Upper lobe of left lung (tissue), 6 donors: ENCODE measurements around the gene DPYD. TPM values are rescaled to one million over a fixed set of nuclear protein-coding genes. Genes with fewer than 3 reads are reported as not detected.

ENCODE experiments used
- ATAC-seq, 2 donors: fragments of 200-7000 bp; cut with Tn5 transposase; one replicate each; pipeline ENCODE4 v1.9.1; 2022; ENCODE audit warnings: mild to moderate bottlenecking in 2 of 2, moderate library complexity in 2 of 2; ENCODE audit not compliant: low FRiP score in 2 of 2
- DNase-seq, 2 donors: peaks; one replicate each; pipeline ENCODE4 v3.0.0-alpha.2; 2019 to 2020
- H3K27ac ChIP-seq, 4 donors: fragments of 200-600 bp; sonication (generic); one replicate each; pipeline ENCODE4 v1.5.1; 2016 to 2019
- H3K27me3 ChIP-seq, 4 donors: fragments of 200-600 bp; sonication (generic); one replicate each; pipeline ENCODE4 v1.5.1; 2017 to 2019
- H3K36me3 ChIP-seq, 4 donors: fragments of 200-600 bp; sonication (generic); one replicate each; pipeline ENCODE4 v1.5.1; 2016 to 2019
- H3K4me1 ChIP-seq, 4 donors: fragments of 200-600 bp; sonication (generic); one replicate each; pipeline ENCODE4 v1.5.1; 2018 to 2019
- H3K4me3 ChIP-seq, 4 donors: fragments of 200-600 bp; sonication (generic); one replicate each; pipeline ENCODE4 v1.5.1; 2017 to 2019; ENCODE audit warnings: mild to moderate bottlenecking in 2 of 4, moderate library complexity in 1 of 4
- H3K9me3 ChIP-seq, 4 donors: fragments of 200-600 bp; sonication (generic); one replicate each; pipeline ENCODE4 v1.5.1; 2018 to 2019
- EP300 ChIP-seq, 4 donors: sonication (generic); formaldehyde crosslinking; IDR thresholded peaks; one replicate each; pipeline ENCODE4 v1.5.1; 2017; ENCODE audit warnings: antibody characterized with exemption in 4 of 4, control low read depth in 2 of 4
- POLR2A ChIP-seq, 4 donors: fragments of 450-650 bp; IDR thresholded peaks; one replicate each; pipeline ENCODE4 v1.5.1; 2016 to 2017; ENCODE audit warnings: antibody characterized with exemption in 4 of 4, mild to moderate bottlenecking in 2 of 4
- POLR2AphosphoS5 ChIP-seq, 2 donors: sonication (generic); formaldehyde crosslinking; IDR thresholded peaks; one replicate each; pipeline ENCODE4 v1.5.1; 2017; ENCODE audit warnings: antibody characterized with exemption in 2 of 2
- WGBS, 2 donors: methylation state at CpG; one replicate each; pipeline ENCODE4 v1.1.5; 2017 to 2018; 5-methylcytosine and 5-hydroxymethylcytosine counted together
- total RNA-seq, 6 donors: library from RNA; depleted of rRNA in 4 of 6; stranded (reverse); fragments of >200 nt in 4 of 6; gene quantifications; one replicate each; pipeline versions ENCODE4 v1.1.0 to v1.2.1, GENCODE V29; 2016 to 2021
- TF ChIP-seq, protein P1 (sequence below), 6 experiments: fragments of 450-650 bp in 4 of 6; fragments of 200-600 bp in 2 of 6; sonication (generic) in 2 of 6; IDR thresholded peaks; one replicate each; pipeline ENCODE4 v1.5.1; 2016 to 2019; ENCODE audit warnings: antibody characterized with exemption in 6 of 6
- donor health status: DM: no; HTN: no; CAD: no; lungs with moderate emphysema.
- donor health status: DM: no; HTN: yes; CAD: no; lungs with severe emphysema.

The DPYD gene
- total RNA-seq, 6 donors from 2014 or later: 60.9 to 106 (median 79.7) TPM

DNA sequence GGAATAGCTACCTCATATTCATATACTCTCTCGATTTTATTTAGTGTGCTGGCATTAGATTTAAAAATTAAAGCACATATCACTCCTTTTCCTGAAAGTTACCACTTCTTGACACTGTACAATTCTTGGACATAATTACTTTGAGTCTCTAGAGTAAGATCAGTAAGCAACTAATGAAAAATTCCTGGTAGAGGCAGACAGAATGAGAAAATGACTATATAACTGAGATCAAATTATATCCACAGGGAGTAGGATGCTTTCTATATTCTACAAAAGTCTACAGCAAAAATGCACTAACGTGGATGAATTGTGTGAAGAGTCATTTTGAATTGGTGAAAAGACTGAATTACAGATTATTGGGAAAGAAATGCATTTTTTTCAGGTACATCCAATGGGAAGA, 753.6 kb downstream of the DPYD start:
- ATAC-seq (no peak), DNase-seq (no peak)
- H3K36me3 ChIP-seq: no peaks in the 10 kb centered on the region
- TF ChIP-seq POLR2A (IDR thresholded peaks at IDR 0.05) (no peak), POLR2AphosphoS5 (IDR thresholded peaks at IDR 0.05) (no peak), EP300 (IDR thresholded peaks at IDR 0.05) (no peak)
- TF ChIP-seq, protein P1, sequence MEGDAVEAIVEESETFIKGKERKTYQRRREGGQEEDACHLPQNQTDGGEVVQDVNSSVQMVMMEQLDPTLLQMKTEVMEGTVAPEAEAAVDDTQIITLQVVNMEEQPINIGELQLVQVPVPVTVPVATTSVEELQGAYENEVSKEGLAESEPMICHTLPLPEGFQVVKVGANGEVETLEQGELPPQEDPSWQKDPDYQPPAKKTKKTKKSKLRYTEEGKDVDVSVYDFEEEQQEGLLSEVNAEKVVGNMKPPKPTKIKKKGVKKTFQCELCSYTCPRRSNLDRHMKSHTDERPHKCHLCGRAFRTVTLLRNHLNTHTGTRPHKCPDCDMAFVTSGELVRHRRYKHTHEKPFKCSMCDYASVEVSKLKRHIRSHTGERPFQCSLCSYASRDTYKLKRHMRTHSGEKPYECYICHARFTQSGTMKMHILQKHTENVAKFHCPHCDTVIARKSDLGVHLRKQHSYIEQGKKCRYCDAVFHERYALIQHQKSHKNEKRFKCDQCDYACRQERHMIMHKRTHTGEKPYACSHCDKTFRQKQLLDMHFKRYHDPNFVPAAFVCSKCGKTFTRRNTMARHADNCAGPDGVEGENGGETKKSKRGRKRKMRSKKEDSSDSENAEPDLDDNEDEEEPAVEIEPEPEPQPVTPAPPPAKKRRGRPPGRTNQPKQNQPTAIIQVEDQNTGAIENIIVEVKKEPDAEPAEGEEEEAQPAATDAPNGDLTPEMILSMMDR (IDR thresholded peaks at IDR 0.05): no peak
- no peaks in the 10 kb centered on the region for H3K27me3 ChIP-seq
- H3K4me3 ChIP-seq: no peak overlapping the region
- no peaks in the 10 kb centered on the region for H3K4me1 ChIP-seq
- no peaks in the 10 kb centered on the region for H3K9me3 ChIP-seq
- 84 to 86% methylated on average over 2 of the region's 2 CpGs for WGBS, 2 donors
- H3K27ac ChIP-seq: no peak overlapping the region

DNA sequence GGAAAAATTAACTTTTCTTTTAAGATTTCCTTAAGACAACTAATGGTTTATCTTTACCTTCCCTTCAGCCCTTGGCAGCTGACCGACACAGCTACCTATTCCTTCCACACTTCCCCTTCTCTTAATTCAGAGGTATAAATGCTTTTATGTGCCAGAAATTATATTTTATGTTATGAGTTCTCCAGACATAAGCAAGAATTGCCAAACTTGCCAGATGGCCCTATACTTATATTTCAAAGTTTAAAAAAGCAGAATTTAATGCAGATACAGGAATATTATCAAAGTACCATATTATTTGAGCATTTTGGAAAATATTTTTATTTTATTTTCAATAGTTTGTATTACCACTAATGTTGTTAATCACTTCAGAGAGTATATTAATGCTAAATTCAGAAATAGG, 754.2 kb downstream of the DPYD start:
- no peak for DNase-seq
- Histone ChIP-seq H3K4me1 (no peaks in the 10 kb centered on the region), H3K4me3 (no peak overlapping the region), H3K27ac (no peak overlapping the region), H3K36me3 (no peaks in the 10 kb centered on the region), H3K27me3 (no peaks in the 10 kb centered on the region), H3K9me3 (no peaks in the 10 kb centered on the region)
- TF ChIP-seq, protein P1 (IDR thresholded peaks at IDR 0.05): no peak
- TF ChIP-seq POLR2AphosphoS5 (IDR thresholded peaks at IDR 0.05) (no peak), EP300 (IDR thresholded peaks at IDR 0.05) (no peak), POLR2A (IDR thresholded peaks at IDR 0.05) (no peak)
- WGBS, 2 donors: 88 to 91% methylated on average over 1 of the region's 1 CpG
- no peak for ATAC-seq

DNA sequence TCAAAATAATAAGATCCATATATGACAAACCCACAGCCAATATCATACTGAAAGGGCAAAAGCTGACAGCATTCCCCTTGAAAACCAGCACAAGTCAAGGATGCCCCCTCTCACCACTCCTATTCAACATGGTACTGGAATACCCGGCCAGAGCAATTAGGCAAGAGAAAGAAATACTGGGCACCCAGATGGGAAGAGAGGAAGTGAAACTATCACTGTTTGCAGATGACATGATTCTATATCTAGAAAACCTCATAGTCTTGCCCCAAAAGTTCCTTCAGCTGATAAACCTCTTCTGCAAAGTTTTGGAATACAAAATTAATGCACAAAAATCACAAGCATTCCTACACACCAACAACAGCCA, 756.6 kb downstream of the DPYD start:
- WGBS, 2 donors: 67 to 76% methylated on average over 1 of the region's 1 CpG
- no peak overlapping the region for H3K4me3 ChIP-seq
- H3K4me1 ChIP-seq: peaks cover 0 to 4% (median 2%) of the 10 kb centered on the region in 4 donors
- no peak for TF ChIP-seq EP300 (IDR thresholded peaks at IDR 0.05)
- TF ChIP-seq POLR2A (IDR thresholded peaks at IDR 0.05): no peak
- TF ChIP-seq, protein P1 (IDR thresholded peaks at IDR 0.05): no peak
- no peak for TF ChIP-seq POLR2AphosphoS5 (IDR thresholded peaks at IDR 0.05)
- no peak for DNase-seq
- H3K36me3 ChIP-seq: no peaks in the 10 kb centered on the region
- H3K27me3 ChIP-seq: no peaks in the 10 kb centered on the region
- H3K27ac ChIP-seq: no peak overlapping the region
- no peaks in the 10 kb centered on the region for H3K9me3 ChIP-seq
- no peak for ATAC-seq

DNA sequence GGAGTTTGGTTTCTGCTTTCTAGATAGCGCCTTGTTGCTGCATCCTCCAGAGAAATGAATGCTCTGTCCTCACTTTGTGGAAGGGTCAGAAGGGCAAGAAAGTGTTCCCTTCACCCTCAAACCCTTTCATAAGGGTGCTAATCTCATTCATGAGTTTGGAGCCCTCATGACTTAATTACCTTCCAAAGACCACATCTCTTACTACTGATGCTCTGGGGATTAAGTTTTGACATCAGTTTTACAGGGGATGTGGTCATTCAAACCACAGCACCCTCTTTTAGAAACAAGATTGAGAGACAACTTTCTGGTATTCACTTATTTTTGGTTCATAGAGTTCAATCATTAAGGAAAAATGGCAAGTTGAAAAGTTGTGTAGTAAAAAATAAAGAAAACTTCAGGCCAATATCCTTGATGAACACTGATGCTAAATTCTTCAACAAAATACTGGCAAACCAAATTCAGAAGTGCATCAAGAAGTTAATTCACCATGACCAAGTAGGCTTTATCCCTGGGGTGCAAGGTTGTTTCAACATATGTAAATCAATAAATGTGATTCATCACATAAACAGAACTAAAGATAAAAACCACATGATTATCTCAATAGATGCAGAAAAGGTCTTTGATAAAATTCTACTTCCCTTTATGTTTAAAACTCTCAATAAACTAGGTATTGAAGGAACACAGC, 757.1 kb downstream of the DPYD start:
- no peaks in the 10 kb centered on the region for H3K36me3 ChIP-seq
- no peak for DNase-seq
- H3K4me1 ChIP-seq: peaks cover 0 to 4% (median 2%) of the 10 kb centered on the region in 4 donors
- H3K4me3 ChIP-seq: no peak overlapping the region
- H3K27ac ChIP-seq: no peak overlapping the region
- no peak for TF ChIP-seq POLR2A (IDR thresholded peaks at IDR 0.05)
- H3K9me3 ChIP-seq: no peaks in the 10 kb centered on the region
- no peak for ATAC-seq
- 100% methylated on average over 1 of the region's 1 CpG for WGBS, 2 donors
- H3K27me3 ChIP-seq: no peaks in the 10 kb centered on the region

DNA sequence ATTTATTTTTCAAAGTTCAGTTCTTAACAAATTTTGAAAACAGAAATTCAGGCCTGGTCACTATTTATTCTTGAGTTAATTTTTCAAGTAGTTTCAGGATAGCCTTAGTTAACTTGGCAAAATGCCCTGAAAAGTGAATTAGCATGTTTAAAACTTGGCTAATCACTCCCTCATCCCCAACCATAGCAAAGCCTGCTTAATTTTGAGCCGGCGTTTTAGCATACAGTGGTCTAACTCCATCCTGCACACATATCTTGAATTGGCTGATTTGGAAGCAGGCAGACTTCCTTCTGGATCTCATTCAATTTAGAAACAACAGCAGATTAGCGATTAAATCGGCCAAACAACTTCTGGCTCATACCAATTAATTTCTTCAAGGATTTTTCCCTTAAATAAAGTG, 760.0 kb downstream of the DPYD start:
- no peak overlapping the region for H3K27ac ChIP-seq
- H3K9me3 ChIP-seq: no peaks in the 10 kb centered on the region
- WGBS, 2 donors: 28 to 32% methylated on average over 4 of the region's 4 CpGs
- no peaks in the 10 kb centered on the region for H3K36me3 ChIP-seq
- H3K27me3 ChIP-seq: no peaks in the 10 kb centered on the region
- TF ChIP-seq POLR2AphosphoS5 (IDR thresholded peaks at IDR 0.05): no peak
- no peak for TF ChIP-seq POLR2A (IDR thresholded peaks at IDR 0.05)
- TF ChIP-seq, protein P1 (IDR thresholded peaks at IDR 0.05): no peak
- TF ChIP-seq EP300 (IDR thresholded peaks at IDR 0.05): no peak
- ATAC-seq (no peak), DNase-seq (no peak)
- H3K4me1 ChIP-seq: peaks cover 0 to 4% (median 2%) of the 10 kb centered on the region in 4 donors
- no peak overlapping the region for H3K4me3 ChIP-seq
